ENCODE results near the gene PBX2. TPM values are rescaled to one million over a fixed set of nuclear protein-coding genes. Genes with fewer than 3 reads are reported as not detected.
"Not testable (repeated sequence)": the region's sequence is repeated elsewhere in the genome, so short reads cannot be mapped to it uniquely, and the experiment has no call there.

The PBX2 gene
- total RNA-seq, 1 experiment from 2014 or later: 51.7 TPM

- Histone ChIP-seq H3K27me3 (ENCODE audit: low read length) (no peaks in the 10 kb centered on the region), H3K79me2 (ENCODE audit: low read length) (no peaks in the 10 kb centered on the region), H3K4me1 (ENCODE audit: low read length) (peaks cover 36% of the 10 kb centered on the region), H4K20me1 (ENCODE audit: insufficient read depth, low read depth, low read length) (no peaks in the 10 kb centered on the region), H3K4me2 (ENCODE audit: low read depth, low read length, poor library complexity, severe bottlenecking) (no peak overlapping the region), H3K27ac (ENCODE audit: low read length) (no peak overlapping the region), H3K9me2 (replicated peaks; ENCODE audit: insufficient read depth, low read length) (no peaks in the 10 kb centered on the region), H2AFZ (ENCODE audit: low read length) (no peak overlapping the region), H3K4me3 (ENCODE audit: low read length) (no peak overlapping the region), H3K9ac (ENCODE audit: low read length) (no peak overlapping the region), H3K9me3 (ENCODE audit: low read length) (no peaks in the 10 kb centered on the region), H3K36me3 (ENCODE audit: insufficient read depth, low read length) (no peaks in the 10 kb centered on the region)
- DNase-seq: no peak
These were observed 8.3 kb upstream of the PBX2 start for GRCh38 chr6:32198345-32198696.

GRCh38 chr6:32196682-32197616, 6.9 kb upstream of the PBX2 start:
- Histone ChIP-seq H3K9ac (ENCODE audit: low read length) (peak overlapping the region; percentile 94), H3K4me1 (ENCODE audit: low read length) (peaks cover 45% of the 10 kb centered on the region), H3K9me2 (replicated peaks; ENCODE audit: insufficient read depth, low read length) (no peaks in the 10 kb centered on the region), H3K4me3 (ENCODE audit: low read length) (peak overlapping the region; percentile 88), H3K79me2 (ENCODE audit: low read length) (peaks cover 10% of the 10 kb centered on the region), H3K9me3 (ENCODE audit: low read length) (no peaks in the 10 kb centered on the region), H2AFZ (ENCODE audit: low read length) (peak overlapping the region; percentile 33; the same call in 1 of the 2 replicates), H3K4me2 (ENCODE audit: low read depth, low read length, poor library complexity, severe bottlenecking) (peak overlapping the region; percentile 98), H3K27me3 (ENCODE audit: low read length) (no peaks in the 10 kb centered on the region), H3K27ac (ENCODE audit: low read length) (peak overlapping the region; percentile 83; the same call in 1 of the 2 replicates), H3K36me3 (ENCODE audit: insufficient read depth, low read length) (no peaks in the 10 kb centered on the region), H4K20me1 (ENCODE audit: insufficient read depth, low read depth, low read length) (no peaks in the 10 kb centered on the region)
- peak; percentile 62 for DNase-seq

GRCh38 chr6:32195902-32196681, 6.1 kb upstream of the PBX2 start:
- peak overlapping the region; percentile 33; the same call in 1 of the 2 replicates for H2AFZ ChIP-seq (ENCODE audit: low read length)
- H3K4me1 ChIP-seq (ENCODE audit: low read length): peaks cover 54% of the 10 kb centered on the region
- peak overlapping the region; percentile 83 for H3K27ac ChIP-seq (ENCODE audit: low read length)
- no peaks in the 10 kb centered on the region for H4K20me1 ChIP-seq (ENCODE audit: insufficient read depth, low read depth, low read length)
- peak overlapping the region; percentile 94 for H3K9ac ChIP-seq (ENCODE audit: low read length)
- peak overlapping the region; percentile 98 for H3K4me2 ChIP-seq (ENCODE audit: low read depth, low read length, poor library complexity, severe bottlenecking)
- peak overlapping the region; percentile 88 for H3K4me3 ChIP-seq (ENCODE audit: low read length)
- DNase-seq: peak; percentile 96
- no peaks in the 10 kb centered on the region for H3K9me2 ChIP-seq (replicated peaks; ENCODE audit: insufficient read depth, low read length)
- H3K36me3 ChIP-seq (ENCODE audit: insufficient read depth, low read length): no peaks in the 10 kb centered on the region
- H3K27me3 ChIP-seq (ENCODE audit: low read length): no peaks in the 10 kb centered on the region
- no peaks in the 10 kb centered on the region for H3K9me3 ChIP-seq (ENCODE audit: low read length)
- H3K79me2 ChIP-seq (ENCODE audit: low read length): peaks cover 18% of the 10 kb centered on the region

- Histone ChIP-seq H3K27me3 (ENCODE audit: low read length) (no peaks in the 10 kb centered on the region), H3K4me2 (ENCODE audit: low read depth, low read length, poor library complexity, severe bottlenecking) (peak overlapping the region; percentile 100), H3K79me2 (ENCODE audit: low read length) (peaks cover 22% of the 10 kb centered on the region), H3K9me3 (ENCODE audit: low read length) (no peaks in the 10 kb centered on the region), H4K20me1 (ENCODE audit: insufficient read depth, low read depth, low read length) (no peaks in the 10 kb centered on the region), H3K4me3 (ENCODE audit: low read length) (peak overlapping the region; percentile 89; the same call in 1 of the 2 replicates), H3K9me2 (replicated peaks; ENCODE audit: insufficient read depth, low read length) (no peaks in the 10 kb centered on the region), H3K36me3 (ENCODE audit: insufficient read depth, low read length) (no peaks in the 10 kb centered on the region), H3K9ac (ENCODE audit: low read length) (peak overlapping the region; percentile 98), H3K4me1 (ENCODE audit: low read length) (peaks cover 58% of the 10 kb centered on the region), H2AFZ (ENCODE audit: low read length) (no peak overlapping the region), H3K27ac (ENCODE audit: low read length) (no peak overlapping the region; the same call in 1 of the 2 replicates)
- DNase-seq: peak; percentile 100
These were observed 5.6 kb upstream of the PBX2 start for GRCh38 chr6:32195652-32195901.

- peak overlapping the region; percentile 89 for H3K4me3 ChIP-seq (ENCODE audit: low read length)
- peak overlapping the region; percentile 100 for H3K4me2 ChIP-seq (ENCODE audit: low read depth, low read length, poor library complexity, severe bottlenecking)
- H4K20me1 ChIP-seq (ENCODE audit: insufficient read depth, low read depth, low read length): no peaks in the 10 kb centered on the region
- peak overlapping the region; percentile 98 for H3K9ac ChIP-seq (ENCODE audit: low read length)
- no peaks in the 10 kb centered on the region for H3K9me3 ChIP-seq (ENCODE audit: low read length)
- H2AFZ ChIP-seq (ENCODE audit: low read length): no peak overlapping the region
- H3K79me2 ChIP-seq (ENCODE audit: low read length): peaks cover 25% of the 10 kb centered on the region
- peak; percentile 81 for DNase-seq
- peaks cover 61% of the 10 kb centered on the region for H3K4me1 ChIP-seq (ENCODE audit: low read length)
- H3K27me3 ChIP-seq (ENCODE audit: low read length): no peaks in the 10 kb centered on the region
- H3K27ac ChIP-seq (ENCODE audit: low read length): peak overlapping the region; percentile 81
- H3K36me3 ChIP-seq (ENCODE audit: insufficient read depth, low read length): no peaks in the 10 kb centered on the region
- H3K9me2 ChIP-seq (replicated peaks; ENCODE audit: insufficient read depth, low read length): no peaks in the 10 kb centered on the region
These were observed 5.0 kb upstream of the PBX2 start for GRCh38 chr6:32194825-32195651.

- peaks cover 28% of the 10 kb centered on the region for H3K79me2 ChIP-seq (ENCODE audit: low read length)
- H3K4me2 ChIP-seq (ENCODE audit: low read depth, low read length, poor library complexity, severe bottlenecking): peak overlapping the region; percentile 100
- no peaks in the 10 kb centered on the region for H3K36me3 ChIP-seq (ENCODE audit: insufficient read depth, low read length)
- no peaks in the 10 kb centered on the region for H3K9me2 ChIP-seq (replicated peaks; ENCODE audit: insufficient read depth, low read length)
- peak overlapping the region; percentile 89 for H3K4me3 ChIP-seq (ENCODE audit: low read length)
- DNase-seq: no peak
- peaks cover 61% of the 10 kb centered on the region for H3K4me1 ChIP-seq (ENCODE audit: low read length)
- H3K27me3 ChIP-seq (ENCODE audit: low read length): no peaks in the 10 kb centered on the region
- no peaks in the 10 kb centered on the region for H3K9me3 ChIP-seq (ENCODE audit: low read length)
- no peak overlapping the region for H2AFZ ChIP-seq (ENCODE audit: low read length)
- no peak overlapping the region for H3K27ac ChIP-seq (ENCODE audit: low read length)
- H3K9ac ChIP-seq (ENCODE audit: low read length): peak overlapping the region; percentile 98
- H4K20me1 ChIP-seq (ENCODE audit: insufficient read depth, low read depth, low read length): no peaks in the 10 kb centered on the region
These were observed 4.4 kb upstream of the PBX2 start for GRCh38 chr6:32194388-32194787.

GRCh38 chr6:32193096-32193495, 3.1 kb upstream of the PBX2 start:
- not testable (repeated sequence) for DNase-seq; H3K9me2 ChIP-seq (replicated peaks; ENCODE audit: insufficient read depth, low read length); H3K9me3 ChIP-seq (ENCODE audit: low read length); H2AFZ ChIP-seq (ENCODE audit: low read length); H3K36me3 ChIP-seq (ENCODE audit: insufficient read depth, low read length); H3K27me3 ChIP-seq (ENCODE audit: low read length); H4K20me1 ChIP-seq (ENCODE audit: insufficient read depth, low read depth, low read length)
- Histone ChIP-seq H3K4me2 (ENCODE audit: low read depth, low read length, poor library complexity, severe bottlenecking) (peak overlapping the region; percentile 87), H3K27ac (ENCODE audit: low read length) (peak overlapping the region; percentile 87), H3K79me2 (ENCODE audit: low read length) (peaks cover 41% of the 10 kb centered on the region), H3K4me1 (ENCODE audit: low read length) (peaks cover 71% of the 10 kb centered on the region), H3K4me3 (ENCODE audit: low read length) (peak overlapping the region; percentile 82), H3K9ac (ENCODE audit: low read length) (peak overlapping the region; percentile 95)

Measured in Karpas-422 (cell line).